SU-DHL-6 (cell line): Measurements from ENCODE around the gene ARHGAP8.

Source experiments
- H2AFZ ChIP-seq: fragments of 200-600 bp; sonication (generic); 2 replicates; pipeline ENCODE4 v1.6.1; 2014; ENCODE audit warnings: low read depth, mild to moderate bottlenecking, moderate library complexity, mixed read lengths, antibody characterized with exemption, low read length; ENCODE audit not compliant: severe bottlenecking
- H3F3A ChIP-seq: fragments of 200-600 bp; shearing (Covaris generic); 2 replicates; pipeline ENCODE4 v1.6.0; 2016; ENCODE audit warnings: antibody characterized with exemption, mild to moderate bottlenecking; ENCODE audit not compliant: insufficient read depth
- H3K27ac ChIP-seq: fragments of 200-600 bp; sonication (generic); 2 replicates; pipeline ENCODE4 v1.5.1; 2016; ENCODE audit warnings: low read depth, mild to moderate bottlenecking, low read length, moderate library complexity, mixed read lengths
- H3K27me3 ChIP-seq: fragments of 200-600 bp; sonication (generic), shearing (Covaris generic); 2 replicates; pipeline ENCODE4 v1.6.0; 2014; ENCODE audit warnings: mild to moderate bottlenecking, low read length
- H3K36me3 ChIP-seq: fragments of 200-600 bp; sonication (generic); 2 replicates; pipeline ENCODE4 v1.6.1; 2014; ENCODE audit warnings: mild to moderate bottlenecking, low read length, mixed read lengths
- H3K4me2 ChIP-seq: fragments of 300-600, 200-600 bp; shearing (Covaris generic), sonication (generic); 2 replicates; pipeline ENCODE4 v1.6.0; 2014; ENCODE audit warnings: low read length, low read depth, mild to moderate bottlenecking; ENCODE audit not compliant: poor library complexity, severe bottlenecking
- H3K4me3 ChIP-seq: fragments of 200-600 bp; sonication (generic); 2 replicates; pipeline ENCODE4 v1.5.1; 2014; ENCODE audit warnings: antibody characterized with exemption, low read length, mild to moderate bottlenecking, mixed read lengths; ENCODE audit not compliant: insufficient read depth, poor library complexity, severe bottlenecking
- H3K79me2 ChIP-seq: fragments of 200-600 bp; sonication (generic); 2 replicates; pipeline ENCODE4 v1.6.1; 2014; ENCODE audit warnings: mild to moderate bottlenecking, low read length, moderate library complexity; ENCODE audit not compliant: insufficient read depth
- H3K9ac ChIP-seq: fragments of 200-600 bp; sonication (generic); 2 replicates; pipeline ENCODE4 v1.7.0; 2014; ENCODE audit warnings: mild to moderate bottlenecking, low read length
- H3K9me2 ChIP-seq: fragments of 200-600 bp; sonication (generic); replicated peaks from 2 replicates; pipeline ENCODE4 v1.6.1; 2014; ENCODE audit warnings: low read length; ENCODE audit not compliant: insufficient read depth
- H3K9me3 ChIP-seq: fragments of 200-600 bp; sonication (generic); 2 replicates; pipeline ENCODE4 v1.6.1; 2014; ENCODE audit warnings: low read length, mixed read lengths; ENCODE audit not compliant: insufficient read depth
- H4K20me1 ChIP-seq: fragments of 200-600 bp; sonication (generic); 2 replicates; pipeline ENCODE4 v1.6.1; 2014; ENCODE audit warnings: low read depth, mild to moderate bottlenecking, antibody characterized with exemption, low read length, moderate library complexity, mixed read lengths
- EZH2phosphoT487 ChIP-seq: fragments of 200-600 bp; sonication (generic), shearing (Covaris generic); conservative IDR thresholded peaks from 2 replicates; pipeline ENCODE4 v1.6.1; 2018; ENCODE audit warnings: mild to moderate bottlenecking, antibody characterized with exemption, low read length, moderate library complexity, mixed read lengths
- TF ChIP-seq, protein P1 (sequence below): fragments of 200-600 bp; sonication (generic); IDR thresholded peaks from one replicate; pipeline ENCODE4 v1.5.1; 2017; ENCODE audit warnings: antibody characterized with exemption, mild to moderate bottlenecking, low read length, moderate library complexity; ENCODE audit not compliant: insufficient read depth, poor library complexity, severe bottlenecking

Gene ARHGAP8

DNA sequence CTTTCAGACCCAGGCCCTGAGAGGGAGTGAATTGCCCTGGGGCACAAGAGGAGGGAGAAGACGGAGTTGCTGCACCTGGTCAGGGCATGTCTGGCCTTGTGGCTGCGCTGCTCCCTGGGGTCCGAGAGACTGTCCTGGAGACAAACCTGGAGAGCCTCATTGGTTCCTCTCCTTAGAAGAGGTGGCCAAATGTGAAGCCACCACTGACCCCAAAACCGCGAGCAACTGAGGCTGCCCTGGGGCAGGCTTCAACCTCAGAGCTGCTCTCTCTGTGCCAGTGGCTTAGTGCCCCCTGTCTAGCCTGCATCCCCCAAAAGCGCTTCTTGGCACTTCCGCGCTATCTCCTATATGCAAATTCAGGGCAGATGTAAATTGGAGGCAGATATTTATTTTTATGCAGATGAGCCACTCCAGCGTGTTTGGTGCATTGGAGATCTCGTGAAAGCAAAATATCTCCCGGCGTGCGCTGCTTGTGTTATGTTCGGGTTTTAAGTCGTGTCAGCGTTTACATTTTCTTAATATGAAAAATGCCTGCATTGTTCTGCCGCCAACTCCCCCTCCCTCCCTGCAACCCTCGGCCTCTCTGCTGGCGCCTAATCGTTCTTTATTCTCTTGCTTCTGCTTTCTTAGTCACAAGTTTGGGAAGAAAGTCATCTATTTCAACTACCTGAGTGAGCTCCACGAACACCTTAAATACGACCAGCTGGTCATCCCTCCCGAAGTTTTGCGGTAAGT is 69.5 kb downstream of the ARHGAP8 start:
- H3K9me2 ChIP-seq = no peaks in the 10 kb centered on the region
- H3K36me3 ChIP-seq = no peaks in the 10 kb centered on the region
- no peaks in the 10 kb centered on the region for H3K27me3 ChIP-seq
- H3K4me2 ChIP-seq = no peak overlapping the region
- H3K9me3 ChIP-seq = no peaks in the 10 kb centered on the region
- no peak overlapping the region for H3K27ac ChIP-seq
- H3K9ac ChIP-seq = no peak overlapping the region
- no peaks in the 10 kb centered on the region for H3K79me2 ChIP-seq
- H2AFZ ChIP-seq = no peak overlapping the region
- H3F3A ChIP-seq = no peaks in the 10 kb centered on the region
- no peaks in the 10 kb centered on the region for H4K20me1 ChIP-seq
- TF ChIP-seq, protein P1, sequence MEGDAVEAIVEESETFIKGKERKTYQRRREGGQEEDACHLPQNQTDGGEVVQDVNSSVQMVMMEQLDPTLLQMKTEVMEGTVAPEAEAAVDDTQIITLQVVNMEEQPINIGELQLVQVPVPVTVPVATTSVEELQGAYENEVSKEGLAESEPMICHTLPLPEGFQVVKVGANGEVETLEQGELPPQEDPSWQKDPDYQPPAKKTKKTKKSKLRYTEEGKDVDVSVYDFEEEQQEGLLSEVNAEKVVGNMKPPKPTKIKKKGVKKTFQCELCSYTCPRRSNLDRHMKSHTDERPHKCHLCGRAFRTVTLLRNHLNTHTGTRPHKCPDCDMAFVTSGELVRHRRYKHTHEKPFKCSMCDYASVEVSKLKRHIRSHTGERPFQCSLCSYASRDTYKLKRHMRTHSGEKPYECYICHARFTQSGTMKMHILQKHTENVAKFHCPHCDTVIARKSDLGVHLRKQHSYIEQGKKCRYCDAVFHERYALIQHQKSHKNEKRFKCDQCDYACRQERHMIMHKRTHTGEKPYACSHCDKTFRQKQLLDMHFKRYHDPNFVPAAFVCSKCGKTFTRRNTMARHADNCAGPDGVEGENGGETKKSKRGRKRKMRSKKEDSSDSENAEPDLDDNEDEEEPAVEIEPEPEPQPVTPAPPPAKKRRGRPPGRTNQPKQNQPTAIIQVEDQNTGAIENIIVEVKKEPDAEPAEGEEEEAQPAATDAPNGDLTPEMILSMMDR = no peak
- no peak for TF ChIP-seq EZH2phosphoT487
- no peak overlapping the region for H3K4me3 ChIP-seq

DNA sequence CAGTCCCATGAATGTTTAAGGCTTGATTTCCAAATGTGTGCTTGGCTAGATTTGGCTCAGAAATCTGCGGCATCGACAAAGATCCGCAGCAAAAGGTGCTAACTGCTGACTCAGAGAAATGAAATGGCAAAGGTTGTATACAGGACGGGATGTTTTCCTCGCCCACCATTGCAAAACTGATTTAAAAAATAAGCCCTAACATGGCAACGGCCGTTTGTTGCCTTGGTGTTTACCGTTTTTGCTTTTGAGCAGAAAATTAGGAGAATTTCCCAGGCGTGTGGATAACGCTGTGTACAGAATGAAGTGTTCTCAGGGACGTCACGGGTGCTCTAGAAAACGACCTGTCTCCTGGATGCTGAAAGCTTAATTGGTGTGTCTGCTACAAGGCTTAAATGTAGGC is 70.2 kb downstream of the ARHGAP8 start:
- H2AFZ ChIP-seq = no peak overlapping the region
- no peak overlapping the region for H3K27ac ChIP-seq
- H3F3A ChIP-seq = no peaks in the 10 kb centered on the region
- no peaks in the 10 kb centered on the region for H3K36me3 ChIP-seq
- H3K27me3 ChIP-seq = no peaks in the 10 kb centered on the region
- no peaks in the 10 kb centered on the region for H3K79me2 ChIP-seq
- no peaks in the 10 kb centered on the region for H3K9me3 ChIP-seq
- TF ChIP-seq, protein P1 = no peak
- TF ChIP-seq EZH2phosphoT487 = no peak
- no peaks in the 10 kb centered on the region for H3K9me2 ChIP-seq
- H3K4me2 ChIP-seq = no peak overlapping the region
- no peak overlapping the region for H3K9ac ChIP-seq
- H4K20me1 ChIP-seq = no peaks in the 10 kb centered on the region
- H3K4me3 ChIP-seq = no peak overlapping the region

DNA sequence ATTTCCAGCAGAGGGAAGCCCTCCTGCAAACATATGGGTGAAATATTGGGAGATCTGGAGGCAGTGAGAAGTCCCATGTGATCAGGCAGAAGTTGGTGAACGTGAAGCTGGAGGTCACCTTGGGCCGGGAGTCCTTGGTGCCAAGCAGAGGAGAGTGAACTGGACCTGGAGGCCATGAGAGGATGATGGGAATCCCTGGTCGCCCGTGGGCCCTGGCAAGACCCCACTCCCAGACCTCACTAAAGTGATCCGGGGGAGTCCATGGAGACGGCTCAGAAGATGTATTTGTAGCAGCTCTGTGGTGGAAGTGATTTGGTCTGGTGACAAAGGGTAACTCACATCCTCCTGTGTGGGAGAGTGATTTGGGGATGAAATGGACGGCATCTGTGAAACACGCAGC is 71.0 kb downstream of the ARHGAP8 start:
- Histone ChIP-seq H4K20me1 (no peaks in the 10 kb centered on the region), H3K9me2 (no peaks in the 10 kb centered on the region), H3K79me2 (no peaks in the 10 kb centered on the region), H3K27ac (no peak overlapping the region), H2AFZ (no peak overlapping the region), H3K4me3 (no peak overlapping the region), H3K9me3 (no peaks in the 10 kb centered on the region), H3K36me3 (no peaks in the 10 kb centered on the region), H3F3A (no peaks in the 10 kb centered on the region), H3K4me2 (no peak overlapping the region), H3K9ac (no peak overlapping the region), H3K27me3 (no peaks in the 10 kb centered on the region)
- TF ChIP-seq, protein P1 = no peak
- TF ChIP-seq EZH2phosphoT487 = no peak
